UCSD-AML1 (cell line): ENCODE results near the gene PI4K2A.

Experiments
- DNase-seq: peaks from one replicate; lab custom pipeline; 2025; ENCODE audit not compliant: unreplicated experiment; lab: John Stamatoyannopoulos, UW

The PI4K2A gene

GRCh38 chr10:97640174-97640867 is at the start of gene PI4K2A:
TSS of gene PI4K2A (plus strand) at chr10:97640671. CDS start at chr10:97640743, 72 bp downstream.
- DNase-seq, result peak; percentile 98

- no peak for DNase-seq
These were observed 49.5 kb upstream of the PI4K2A start for GRCh38 chr10:97590748-97591495.

- no peak for DNase-seq
These were observed 47.0 kb upstream of the PI4K2A start for GRCh38 chr10:97593421-97593820.

GRCh38 chr10:97596101-97597082 is 44.1 kb upstream of the PI4K2A start:
- no peak for DNase-seq

- no peak for DNase-seq
These were observed 42.7 kb upstream of the PI4K2A start for GRCh38 chr10:97597778-97598177.

- no peak for DNase-seq
These were observed 41.8 kb upstream of the PI4K2A start for GRCh38 chr10:97598407-97599271.

- DNase-seq, result no peak
These were observed 41.2 kb upstream of the PI4K2A start for GRCh38 chr10:97599272-97599619.

- DNase-seq, result no peak
These were observed 39.9 kb upstream of the PI4K2A start for GRCh38 chr10:97600616-97601015.

- no peak for DNase-seq
These were observed 38.9 kb upstream of the PI4K2A start for GRCh38 chr10:97601268-97602215.

GRCh38 chr10:97607095-97607636 is 33.3 kb upstream of the PI4K2A start:
- no peak for DNase-seq

GRCh38 chr10:97608991-97609561 is 31.4 kb upstream of the PI4K2A start:
- no peak for DNase-seq

GRCh38 chr10:97611473-97611872 is 29.0 kb upstream of the PI4K2A start:
- no peak for DNase-seq

- DNase-seq, result no peak
These were observed 28.1 kb upstream of the PI4K2A start for GRCh38 chr10:97612386-97612785.

GRCh38 chr10:97618285-97618684 is 22.2 kb upstream of the PI4K2A start:
- DNase-seq, result no peak

GRCh38 chr10:97618733-97619132 is 21.7 kb upstream of the PI4K2A start:
- no peak for DNase-seq

- no peak for DNase-seq
These were observed 17.2 kb upstream of the PI4K2A start for GRCh38 chr10:97623277-97623676.

- no peak for DNase-seq
These were observed 12.7 kb upstream of the PI4K2A start for GRCh38 chr10:97627731-97628130.

- DNase-seq, result no peak
These were observed 12.2 kb upstream of the PI4K2A start for GRCh38 chr10:97628228-97628627.

GRCh38 chr10:97629289-97629688 is 11.2 kb upstream of the PI4K2A start:
- DNase-seq, result no peak
